Heart left ventricle (tissue), 16 donors: Measurements from ENCODE around the gene WRAP53. TPM values are rescaled to one million over a fixed set of nuclear protein-coding genes. Genes with fewer than 3 reads are reported as not detected.
A peak's percentile ranks its signal among the peaks of the same experiment; 100 is the strongest.

ENCODE experiments used
- ATAC-seq, 4 donors: fragments of 200-7000 bp; cut with Tn5 transposase; one replicate each; pipeline ENCODE4 v1.9.1; 2020 to 2022; ENCODE audit warnings: moderate library complexity in 4 of 4, mild to moderate bottlenecking in 3 of 4, moderate number of reproducible peaks in 1 of 4
- DNase-seq, 5 donors: peaks; one replicate each; pipeline ENCODE4 v3.0.0-alpha.2; 2020
- H3K27ac ChIP-seq, 12 donors: fragments of 200-600 bp; sonication (generic) in 4 of 12; one replicate each; pipeline versions ENCODE4 v1.5.0 to v1.8.0; 2016 to 2022; ENCODE audit warnings: mild to moderate bottlenecking in 2 of 12
- H3K27me3 ChIP-seq, 9 donors: fragments of 200-600 bp; sonication (generic) in 2 of 9; one replicate each; pipeline versions ENCODE4 v1.5.1 to v1.8.0; 2016 to 2022; ENCODE audit warnings: mild to moderate bottlenecking in 3 of 9
- H3K36me3 ChIP-seq, 9 donors: fragments of 200-600 bp; sonication (generic) in 2 of 9; one replicate each; pipeline versions ENCODE4 v1.5.0 to v1.8.0; 2018 to 2022; ENCODE audit warnings: mild to moderate bottlenecking in 2 of 9
- H3K4me1 ChIP-seq, 12 donors: fragments of 200-600 bp; sonication (generic) in 4 of 12; one replicate each; pipeline versions ENCODE4 v1.5.0 to v1.8.0; 2016 to 2022; ENCODE audit warnings: mild to moderate bottlenecking in 3 of 12
- H3K4me3 ChIP-seq, 12 donors: fragments of 200-600 bp; sonication (generic) in 4 of 12; one replicate each; pipeline versions ENCODE4 v1.5.0 to v1.8.0; 2017 to 2022; ENCODE audit warnings: mild to moderate bottlenecking in 9 of 12, moderate library complexity in 4 of 12
- H3K9me3 ChIP-seq, 12 donors: fragments of 200-600 bp; sonication (generic) in 4 of 12; one replicate each; pipeline versions ENCODE4 v1.5.0 to v1.8.0; 2016 to 2022; ENCODE audit warnings: mild to moderate bottlenecking in 1 of 12
- CTCF ChIP-seq, 12 donors: fragments of 200-600 bp; sonication (generic) in 4 of 12; IDR thresholded peaks; one replicate each; pipeline versions ENCODE4 v1.5.0 to v1.8.0; 2018 to 2022; ENCODE audit warnings: antibody characterized with exemption in 12 of 12, mild to moderate bottlenecking in 5 of 12
- POLR2A ChIP-seq, 2 donors: fragments of 450-650 bp; IDR thresholded peaks; one replicate each; pipeline ENCODE4 v1.6.1; 2017; ENCODE audit warnings: antibody characterized with exemption in 2 of 2, mild to moderate bottlenecking in 2 of 2, moderate library complexity in 2 of 2
- WGBS, 4 donors: extraction: QIAGEN DNeasy Blood & Tissue Kit in 2 of 4; methylation state at CpG; one replicate each; pipeline versions ENCODE4 v1.1.5 to v1.1.7; 2013 to 2018; 5-methylcytosine and 5-hydroxymethylcytosine counted together
- intact Hi-C, 10 donors: fragments of 100-400 bp; cut with DNase I; formaldehyde crosslinking; loops; one replicate each; pipeline versions ENCODE4 v1.11.1 to v1.14.2; 2022
- polyA plus RNA-seq, 2 donors: library from polyadenylated mRNA; stranded (reverse); fragments of 200-250 nt; gene quantifications; one replicate each; pipeline ENCODE4 v1.2.3, GENCODE V29; 2013
- total RNA-seq, 9 donors: library from RNA; depleted of rRNA in 2 of 9; stranded (reverse); fragments of >200 nt in 2 of 9; fragmentation: NEBNext Ultra II Directional in 3 of 9; extraction: Animal tissue kit (Norgen Biotek cat#: 25700) in 3 of 9; gene quantifications; one replicate each; pipeline versions ENCODE4 v1.1.0 to v1.2.4, GENCODE V29; 2016 to 2023
- donor health status: ischemic (EF 13 %, LVEDD 7.1; RV severe dilation, severe dysfunction).
- donor health status: healthy with polysubstance abuse.
- donor health status: DM: no; HTN: yes; CAD: no.
- donor health status: DM: no; HTN: no; CAD: no.
- donor health status: ischemic (EF 25% LVEDD 6.9; RV normal size, moderate dysfunction).
- donor health status: ischemic (EF 25% LVEDD 5.7; RV mildly dilated, moderate dysfunction).
- donor health status: healthy.
- donor health status: DM: yes; HTN: yes; CAD: no.
- donor health status: ischemic (EF 35%, LVEDD 5.7; RV mildly dilated, moderate dysfunction).
- donor health status: nonischemic (EF 11% LVEDD 7.7; RV severe dilation, severe dysfunction).
- donor health status: DM: yes; HTN: yes; CAD: no.
- donor health status: PGD.
- donor health status: ischemic (EF 29% LVEDD 5.4; RV normal size, mild dysfunction).
- donor health status: nonischemic (EF 23%, LVEDD 6.1; RV moderate dilation, normal function).

WRAP53 gene
- total and polyA plus RNA-seq, 11 donors, result 3.7 to 12.0 (median 5.0) TPM

GRCh38 chr17:7706631-7707354 is 18.5 kb downstream of the WRAP53 start:
- H3K27me3 ChIP-seq, result peaks cover 13 to 56% (median 42%) of the 10 kb centered on the region in 9 donors
- no peak overlapping the region for H3K27ac ChIP-seq
- no peaks in the 10 kb centered on the region for H3K9me3 ChIP-seq
- peaks cover 5 to 30% (median 16%) of the 10 kb centered on the region in 12 donors for H3K4me1 ChIP-seq
- TF ChIP-seq POLR2A (IDR thresholded peaks at IDR 0.05), result no peak
- TF ChIP-seq CTCF (IDR thresholded peaks at IDR 0.05), result no peak
- DNase-seq (peak in 1 of 5 donors; percentile 1), ATAC-seq (no peak)
- intact Hi-C loops, result no loop called here
- H3K4me3 ChIP-seq, result no peak overlapping the region
- H3K36me3 ChIP-seq, result peaks cover 0 to 7% (median 2%) of the 10 kb centered on the region in 9 donors
- WGBS, 4 donors, result 92 to 95% (median 93%) methylated on average over 3 of the region's 3 CpGs

- no peak for DNase-seq
- Histone ChIP-seq H3K9me3 (no peaks in the 10 kb centered on the region), H3K4me1 (peaks cover 5 to 30% (median 16%) of the 10 kb centered on the region in 12 donors), H3K27me3 (peaks cover 13 to 62% (median 42%) of the 10 kb centered on the region in 9 donors), H3K27ac (no peak overlapping the region), H3K36me3 (peaks cover 0 to 2% (median 0%) of the 10 kb centered on the region in 9 donors), H3K4me3 (no peak overlapping the region)
- 89 to 92% (median 91%) methylated on average over 9 of the region's 9 CpGs for WGBS, 4 donors
- no peak for TF ChIP-seq CTCF (IDR thresholded peaks at IDR 0.05)
- no peak for TF ChIP-seq POLR2A (IDR thresholded peaks at IDR 0.05)
- ATAC-seq, result no peak
- intact Hi-C loops, result no loop called here
Observed at GRCh38 chr17:7707446-7707845, 19.2 kb downstream of the WRAP53 start.

GRCh38 chr17:7707858-7708750 is 19.8 kb downstream of the WRAP53 start:
- Histone ChIP-seq H3K36me3 (no peaks in the 10 kb centered on the region), H3K27me3 (peaks cover 13 to 66% (median 44%) of the 10 kb centered on the region in 9 donors), H3K27ac (no peak overlapping the region), H3K9me3 (no peaks in the 10 kb centered on the region), H3K4me1 (peaks cover 5 to 30% (median 16%) of the 10 kb centered on the region in 12 donors), H3K4me3 (no peak overlapping the region)
- TF ChIP-seq CTCF (IDR thresholded peaks at IDR 0.05), result no peak
- DNase-seq, result peak in 1 of 5 donors; percentile 11
- intact Hi-C loops, result no loop called here
- no peak for ATAC-seq
- WGBS, 4 donors, result 88 to 93% (median 89%) methylated on average over 18 to 22 of the region's 22 CpGs

- no peaks in the 10 kb centered on the region for H3K36me3 ChIP-seq
- H3K4me1 ChIP-seq, result peaks cover 5 to 25% (median 15%) of the 10 kb centered on the region in 12 donors
- peak in 1 of 5 donors; percentile 15 for DNase-seq
- no peak overlapping the region for H3K4me3 ChIP-seq
- TF ChIP-seq CTCF (IDR thresholded peaks at IDR 0.05) (no peak), POLR2A (IDR thresholded peaks at IDR 0.05) (no peak)
- no peaks in the 10 kb centered on the region for H3K9me3 ChIP-seq
- intact Hi-C loops, result no loop called here
- no peak overlapping the region for H3K27ac ChIP-seq
- no peak for ATAC-seq
- H3K27me3 ChIP-seq, result peaks cover 13 to 66% (median 45%) of the 10 kb centered on the region in 9 donors
- 91 to 95% (median 92%) methylated on average over 7 to 11 of the region's 11 CpGs for WGBS, 4 donors
Observed at GRCh38 chr17:7709031-7709430, 20.8 kb downstream of the WRAP53 start.
